GM10266 (cell line): Measurements from ENCODE around the gene MPPED2.

Experiments used
- DNase-seq: peaks from one replicate; pipeline ENCODE4 v3.0.0; 2012; ENCODE audit errors: extremely low spot score
- TF ChIP-seq, protein P1 (sequence below): IDR thresholded peaks from 2 replicates; pipeline ENCODE4 v1.5.1; 2012; ENCODE audit warnings: mild to moderate bottlenecking, low read depth; ENCODE audit not compliant: control insufficient read depth, insufficient read depth; ENCODE audit errors: missing control alignments

MPPED2 gene

DNA sequence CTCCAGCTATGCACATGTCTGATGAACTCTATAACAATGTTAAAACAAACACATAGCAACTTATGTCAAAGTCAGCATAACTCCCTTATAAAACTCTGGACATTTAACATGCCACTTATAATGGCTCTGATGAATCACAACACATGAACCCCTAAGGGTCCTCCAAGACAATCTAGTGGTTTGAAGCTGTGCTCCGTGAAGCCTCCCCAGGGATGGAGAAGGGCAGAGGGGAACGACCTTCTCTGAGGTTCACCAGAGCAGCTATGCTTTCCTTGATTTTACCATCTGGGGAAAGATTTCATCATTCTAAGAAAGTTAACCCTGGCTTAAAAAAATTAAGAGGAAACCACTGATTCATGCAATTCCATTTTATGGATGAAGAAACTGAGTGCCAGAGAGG is 84.4 kb downstream of the MPPED2 start:
- TF ChIP-seq, protein P1, sequence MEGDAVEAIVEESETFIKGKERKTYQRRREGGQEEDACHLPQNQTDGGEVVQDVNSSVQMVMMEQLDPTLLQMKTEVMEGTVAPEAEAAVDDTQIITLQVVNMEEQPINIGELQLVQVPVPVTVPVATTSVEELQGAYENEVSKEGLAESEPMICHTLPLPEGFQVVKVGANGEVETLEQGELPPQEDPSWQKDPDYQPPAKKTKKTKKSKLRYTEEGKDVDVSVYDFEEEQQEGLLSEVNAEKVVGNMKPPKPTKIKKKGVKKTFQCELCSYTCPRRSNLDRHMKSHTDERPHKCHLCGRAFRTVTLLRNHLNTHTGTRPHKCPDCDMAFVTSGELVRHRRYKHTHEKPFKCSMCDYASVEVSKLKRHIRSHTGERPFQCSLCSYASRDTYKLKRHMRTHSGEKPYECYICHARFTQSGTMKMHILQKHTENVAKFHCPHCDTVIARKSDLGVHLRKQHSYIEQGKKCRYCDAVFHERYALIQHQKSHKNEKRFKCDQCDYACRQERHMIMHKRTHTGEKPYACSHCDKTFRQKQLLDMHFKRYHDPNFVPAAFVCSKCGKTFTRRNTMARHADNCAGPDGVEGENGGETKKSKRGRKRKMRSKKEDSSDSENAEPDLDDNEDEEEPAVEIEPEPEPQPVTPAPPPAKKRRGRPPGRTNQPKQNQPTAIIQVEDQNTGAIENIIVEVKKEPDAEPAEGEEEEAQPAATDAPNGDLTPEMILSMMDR = no peak
- DNase-seq = no peak

DNA sequence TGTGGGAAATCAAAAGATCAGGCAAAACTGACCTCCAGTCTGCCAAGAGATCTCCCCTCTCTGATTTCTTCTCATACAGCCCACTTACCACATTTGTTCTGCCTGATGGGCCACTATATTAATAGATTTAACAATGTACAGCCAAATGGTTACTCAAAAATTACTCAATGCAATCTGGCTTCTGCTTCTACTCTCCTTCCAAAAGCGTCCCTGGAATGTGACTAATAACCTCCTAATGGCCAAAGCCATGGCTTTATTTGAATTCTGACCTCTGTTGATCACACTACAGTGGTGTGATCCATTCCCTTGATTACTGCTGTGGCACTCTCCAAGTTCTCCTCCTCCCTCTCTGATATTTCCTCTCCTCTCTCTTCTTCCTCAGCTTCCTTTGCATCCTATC is 86.2 kb downstream of the MPPED2 start:
- DNase-seq = no peak
- TF ChIP-seq, protein P1 = no peak

DNA sequence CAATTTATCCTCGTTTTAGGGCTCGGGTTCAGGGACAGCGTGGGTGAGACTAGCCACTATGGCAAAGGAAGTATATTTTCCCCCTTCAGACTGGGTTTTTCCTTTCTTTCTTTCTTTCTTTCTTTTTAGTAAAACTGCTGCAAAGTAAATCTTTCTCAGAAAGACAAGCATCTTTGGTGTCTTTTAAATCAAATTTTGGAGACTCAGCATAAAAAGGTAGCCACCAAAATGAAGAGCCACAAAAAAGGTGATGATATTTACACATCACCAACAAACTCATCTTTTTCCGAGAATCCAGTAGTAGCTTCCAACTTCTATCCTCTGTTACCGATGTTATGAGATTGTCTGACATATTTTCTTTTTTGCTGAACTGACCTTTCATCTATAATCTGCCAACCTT is 88.6 kb downstream of the MPPED2 start:
- TF ChIP-seq, protein P1 = no peak

DNA sequence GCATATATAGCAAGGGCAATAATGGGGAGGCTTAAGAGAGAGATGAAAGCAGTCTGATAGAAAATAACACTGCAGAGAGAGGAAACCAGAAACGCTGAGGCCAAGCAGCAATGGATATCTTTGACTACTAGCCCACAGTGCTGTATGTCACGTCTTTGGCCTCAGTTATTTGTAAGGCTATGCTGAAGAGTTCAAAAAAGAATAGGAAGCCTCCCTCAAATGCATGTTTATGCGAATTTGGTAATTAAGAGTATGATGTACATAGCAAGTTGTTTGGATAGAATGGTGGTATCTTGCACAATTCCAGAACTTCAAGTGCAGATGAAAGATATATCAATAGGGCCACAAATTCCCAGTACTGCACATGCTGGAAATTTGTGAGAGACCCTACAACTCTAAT is 89.2 kb downstream of the MPPED2 start:
- TF ChIP-seq, protein P1 = no peak
- no peak for DNase-seq

More for the DNA sequence above, 88.6 kb downstream of the MPPED2 start:
- no peak for DNase-seq

DNA sequence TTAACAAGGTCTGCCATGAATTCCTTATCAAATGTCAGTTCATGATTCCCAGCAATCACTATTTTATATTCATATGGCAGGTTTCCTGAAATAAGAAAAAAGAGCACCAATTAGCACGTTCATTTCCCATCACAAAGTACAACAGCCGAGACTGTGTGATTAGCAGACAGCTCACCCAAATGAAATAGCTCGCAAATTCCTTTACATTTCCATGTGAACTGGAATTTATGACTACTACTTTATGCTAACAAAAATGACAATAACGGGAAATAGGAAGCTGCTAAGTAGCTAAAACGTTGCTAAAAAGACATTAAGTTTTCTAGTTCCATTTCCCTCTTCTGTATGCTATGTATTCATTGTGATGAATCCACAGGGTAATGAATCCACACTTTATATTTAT is 90.7 kb downstream of the MPPED2 start:
- TF ChIP-seq, protein P1 = no peak
- DNase-seq = no peak

DNA sequence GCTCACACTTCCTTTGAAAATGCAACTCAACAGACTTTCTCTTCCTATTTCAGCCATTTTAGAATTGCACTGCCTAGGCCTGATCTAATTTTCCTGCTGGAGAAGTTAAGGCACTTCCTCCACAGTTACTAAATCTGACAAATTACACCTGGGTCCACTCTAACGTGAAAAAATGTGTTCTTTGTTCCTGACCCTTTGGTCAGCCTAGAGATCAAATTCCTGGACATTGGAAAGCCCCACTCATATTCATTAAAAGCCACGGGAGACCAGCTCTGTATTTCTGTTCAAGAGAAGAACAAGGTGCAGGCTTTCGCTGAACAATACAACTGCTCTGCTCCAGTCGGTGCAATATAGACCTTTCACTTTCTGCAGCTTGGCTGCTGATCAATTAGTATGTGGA is 96.6 kb downstream of the MPPED2 start:
- TF ChIP-seq, protein P1 = no peak
- DNase-seq = no peak

DNA sequence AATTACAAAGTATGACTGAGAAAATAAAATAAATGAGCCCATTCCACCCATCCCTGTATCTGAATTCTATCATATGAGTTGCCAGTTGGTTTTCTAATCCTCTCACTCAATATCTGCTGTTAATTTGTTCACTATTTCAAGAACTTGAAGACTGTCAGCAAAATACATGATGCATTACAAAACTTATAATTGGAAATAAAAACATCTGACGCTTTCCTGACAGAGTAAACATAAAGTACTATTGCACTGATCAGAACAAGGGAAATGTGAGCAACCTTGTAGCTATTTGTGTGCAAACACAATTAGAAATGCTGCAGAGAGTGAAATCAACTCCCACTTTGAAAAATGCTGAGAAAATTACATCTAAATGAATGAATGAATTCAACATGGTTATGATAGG is 97.1 kb downstream of the MPPED2 start:
- TF ChIP-seq, protein P1 = no peak

More for the DNA sequence above, 97.1 kb downstream of the MPPED2 start:
- DNase-seq = no peak
